ENCODE measurements around the gene DPF3. TPM values are rescaled to one million over a fixed set of nuclear protein-coding genes. Genes with fewer than 3 reads are reported as not detected.

Gene DPF3
- total and polyA plus RNA-seq, 2 donors from 2014 or later = 2.3 to 2.8 TPM

DNA sequence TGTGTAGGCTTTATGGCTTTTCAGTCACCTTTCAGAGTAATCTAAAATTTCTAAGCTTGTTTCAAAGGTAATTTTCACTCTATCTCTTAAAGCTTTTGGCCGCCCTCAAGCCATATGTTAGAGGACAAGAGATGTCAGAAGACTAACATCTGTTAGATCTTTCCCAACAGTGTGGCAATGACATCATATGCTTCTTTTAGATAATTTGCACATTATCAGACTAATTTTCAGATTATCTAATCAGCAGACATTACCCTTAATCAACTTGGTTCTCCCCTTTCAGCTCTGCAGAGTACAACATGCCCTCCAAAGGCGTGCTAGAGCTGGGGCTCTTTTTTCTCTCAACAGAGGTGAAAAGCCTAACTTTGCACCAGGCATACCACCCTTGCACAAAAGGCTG, 207.1 kb downstream of the DPF3 start:
- Histone ChIP-seq H3K4me1 (ENCODE audit: control insufficient read depth in 2 of 3, insufficient read depth in 2 of 3, low read depth in 1 of 3, low read length in 3 of 3) (no peaks in the 10 kb centered on the region), H3K27me3 (ENCODE audit: control insufficient read depth, insufficient read depth, low read length) (no peaks in the 10 kb centered on the region), H3K4me3 (ENCODE audit: low read length in 3 of 3) (no peak overlapping the region), H3K36me3 (ENCODE audit: control insufficient read depth in 2 of 3, insufficient read depth in 3 of 3, low read length in 3 of 3) (peaks cover 0 to 4% (median 2%) of the 10 kb centered on the region in 3 donors), H3K9ac (ENCODE audit: low read length in 3 of 3) (no peak overlapping the region), H3K9me3 (ENCODE audit: control insufficient read depth in 2 of 3, insufficient read depth in 1 of 3, low read length in 3 of 3) (no peaks in the 10 kb centered on the region), H3K27ac (ENCODE audit: low read depth in 2 of 2, low read length in 2 of 2) (no peak overlapping the region)
- intact Hi-C loops (cut with DNase I) = no loop called here
- DNase-seq = no peak
- FAIRE-seq = no peak
- TF ChIP-seq, protein P1, sequence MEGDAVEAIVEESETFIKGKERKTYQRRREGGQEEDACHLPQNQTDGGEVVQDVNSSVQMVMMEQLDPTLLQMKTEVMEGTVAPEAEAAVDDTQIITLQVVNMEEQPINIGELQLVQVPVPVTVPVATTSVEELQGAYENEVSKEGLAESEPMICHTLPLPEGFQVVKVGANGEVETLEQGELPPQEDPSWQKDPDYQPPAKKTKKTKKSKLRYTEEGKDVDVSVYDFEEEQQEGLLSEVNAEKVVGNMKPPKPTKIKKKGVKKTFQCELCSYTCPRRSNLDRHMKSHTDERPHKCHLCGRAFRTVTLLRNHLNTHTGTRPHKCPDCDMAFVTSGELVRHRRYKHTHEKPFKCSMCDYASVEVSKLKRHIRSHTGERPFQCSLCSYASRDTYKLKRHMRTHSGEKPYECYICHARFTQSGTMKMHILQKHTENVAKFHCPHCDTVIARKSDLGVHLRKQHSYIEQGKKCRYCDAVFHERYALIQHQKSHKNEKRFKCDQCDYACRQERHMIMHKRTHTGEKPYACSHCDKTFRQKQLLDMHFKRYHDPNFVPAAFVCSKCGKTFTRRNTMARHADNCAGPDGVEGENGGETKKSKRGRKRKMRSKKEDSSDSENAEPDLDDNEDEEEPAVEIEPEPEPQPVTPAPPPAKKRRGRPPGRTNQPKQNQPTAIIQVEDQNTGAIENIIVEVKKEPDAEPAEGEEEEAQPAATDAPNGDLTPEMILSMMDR (IDR thresholded peaks at IDR 0.05; ENCODE audit: borderline replicate concordance, extremely low read depth, insufficient read depth) = no peak

DNA sequence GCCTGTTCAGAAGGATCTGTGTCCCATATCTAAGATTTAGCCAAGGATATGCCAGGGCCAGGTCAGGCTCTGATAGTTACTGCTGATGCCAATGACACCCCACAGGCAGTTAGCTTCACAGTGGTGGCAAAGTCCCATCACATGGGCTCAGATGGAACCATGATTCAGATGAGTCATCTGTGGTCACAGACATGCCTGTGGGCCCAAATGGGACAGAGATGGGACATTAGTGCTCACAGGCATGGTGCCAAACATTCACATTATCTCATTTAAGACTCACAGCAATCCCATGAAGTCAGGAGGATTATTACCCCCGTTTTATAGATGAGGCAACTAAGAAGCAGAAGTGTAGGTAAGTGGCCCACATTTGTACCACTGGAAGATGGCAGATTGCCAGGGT, 207.8 kb downstream of the DPF3 start:
- Histone ChIP-seq H3K4me3 (ENCODE audit: low read length in 3 of 3) (no peak overlapping the region), H3K36me3 (ENCODE audit: control insufficient read depth in 2 of 3, insufficient read depth in 3 of 3, low read length in 3 of 3) (peaks cover 0 to 4% (median 2%) of the 10 kb centered on the region in 3 donors), H3K9ac (ENCODE audit: low read length in 3 of 3) (no peak overlapping the region), H3K9me3 (ENCODE audit: control insufficient read depth in 2 of 3, insufficient read depth in 1 of 3, low read length in 3 of 3) (no peaks in the 10 kb centered on the region), H3K27me3 (ENCODE audit: control insufficient read depth, insufficient read depth, low read length) (no peaks in the 10 kb centered on the region), H3K27ac (ENCODE audit: low read depth in 2 of 2, low read length in 2 of 2) (no peak overlapping the region), H3K4me1 (ENCODE audit: control insufficient read depth in 2 of 3, insufficient read depth in 2 of 3, low read depth in 1 of 3, low read length in 3 of 3) (no peaks in the 10 kb centered on the region)
- FAIRE-seq = no peak
- TF ChIP-seq, protein P1 (IDR thresholded peaks at IDR 0.05; ENCODE audit: borderline replicate concordance, extremely low read depth, insufficient read depth) = no peak
- intact Hi-C loops (cut with DNase I) = no loop called here
- DNase-seq = no peak

DNA sequence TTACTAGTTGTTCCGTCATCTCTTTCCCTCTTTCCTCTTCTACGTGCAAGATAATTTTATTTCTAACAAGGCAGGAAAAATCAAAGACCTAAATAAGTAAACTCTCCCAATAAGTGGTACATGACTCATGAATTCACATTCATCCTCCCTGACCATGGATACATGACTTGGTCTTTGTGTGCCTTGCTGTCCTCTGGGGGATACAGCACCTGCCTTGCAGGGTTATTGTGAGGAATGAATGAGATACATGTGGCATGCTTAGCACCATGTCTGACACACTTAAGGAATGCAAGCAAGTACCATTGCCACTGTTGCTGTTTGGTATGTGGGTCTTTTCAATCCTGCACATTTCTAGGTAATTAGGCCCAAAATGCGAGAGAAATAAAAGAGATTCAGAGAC, 208.4 kb downstream of the DPF3 start:
- Histone ChIP-seq H3K9ac (ENCODE audit: low read length in 3 of 3) (no peak overlapping the region), H3K4me1 (ENCODE audit: control insufficient read depth in 2 of 3, insufficient read depth in 2 of 3, low read depth in 1 of 3, low read length in 3 of 3) (no peaks in the 10 kb centered on the region), H3K27ac (ENCODE audit: low read depth in 2 of 2, low read length in 2 of 2) (no peak overlapping the region), H3K4me3 (ENCODE audit: low read length in 3 of 3) (no peak overlapping the region), H3K36me3 (ENCODE audit: control insufficient read depth in 2 of 3, insufficient read depth in 3 of 3, low read length in 3 of 3) (peaks cover 0 to 4% (median 2%) of the 10 kb centered on the region in 3 donors), H3K9me3 (ENCODE audit: control insufficient read depth in 2 of 3, insufficient read depth in 1 of 3, low read length in 3 of 3) (no peaks in the 10 kb centered on the region), H3K27me3 (ENCODE audit: control insufficient read depth, insufficient read depth, low read length) (no peaks in the 10 kb centered on the region)
- FAIRE-seq (no peak), DNase-seq (no peak)
- TF ChIP-seq, protein P1 (IDR thresholded peaks at IDR 0.05; ENCODE audit: borderline replicate concordance, extremely low read depth, insufficient read depth) = no peak
- intact Hi-C loops (cut with DNase I) = no loop called here

DNA sequence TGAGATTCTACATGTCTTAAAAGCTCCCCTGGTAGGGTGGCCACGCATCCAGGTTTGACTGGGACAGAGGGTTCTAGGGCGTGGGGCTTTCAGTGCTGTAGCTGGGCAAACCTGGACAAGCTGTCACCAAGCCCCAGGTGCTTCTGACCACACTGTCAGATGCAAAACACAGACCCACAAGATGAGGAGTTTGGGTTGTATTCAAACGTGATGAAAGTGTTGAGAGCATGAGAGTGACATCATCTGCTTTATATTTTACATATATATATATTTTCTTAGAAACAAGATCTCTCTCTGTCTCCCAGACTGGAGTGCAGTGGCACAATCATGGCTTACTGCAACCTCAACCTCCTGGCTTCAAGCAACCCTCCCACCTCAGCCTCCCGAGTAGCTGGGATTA, 210.1 kb downstream of the DPF3 start:
- intact Hi-C loops (cut with DNase I) = no loop called here
- no peak overlapping the region for H3K27ac ChIP-seq (ENCODE audit: low read depth in 2 of 2, low read length in 2 of 2)
- DNase-seq (no peak), FAIRE-seq (no peak)
- H3K9me3 ChIP-seq (ENCODE audit: control insufficient read depth in 2 of 3, insufficient read depth in 1 of 3, low read length in 3 of 3) = no peaks in the 10 kb centered on the region
- H3K27me3 ChIP-seq (ENCODE audit: control insufficient read depth, insufficient read depth, low read length) = no peaks in the 10 kb centered on the region
- no peak overlapping the region for H3K9ac ChIP-seq (ENCODE audit: low read length in 3 of 3)
- H3K36me3 ChIP-seq (ENCODE audit: control insufficient read depth in 2 of 3, insufficient read depth in 3 of 3, low read length in 3 of 3) = peaks cover 0 to 4% (median 2%) of the 10 kb centered on the region in 3 donors
- H3K4me3 ChIP-seq (ENCODE audit: low read length in 3 of 3) = no peak overlapping the region
- H3K4me1 ChIP-seq (ENCODE audit: control insufficient read depth in 2 of 3, insufficient read depth in 2 of 3, low read depth in 1 of 3, low read length in 3 of 3) = no peaks in the 10 kb centered on the region
- TF ChIP-seq, protein P1 (IDR thresholded peaks at IDR 0.05; ENCODE audit: borderline replicate concordance, extremely low read depth, insufficient read depth) = no peak
